HepG2 (cell line): ENCODE data around the gene LYRM4. TPM values are rescaled to one million over a fixed set of nuclear protein-coding genes. Genes with fewer than 3 reads are reported as not detected.
A peak's percentile ranks its signal among the peaks of the same experiment; 100 is the strongest.

Experiments used
- ATAC-seq: fragments of 200-7000 bp; cut with Tn5 transposase; 3 replicates; pipeline ENCODE4 v1.9.1; 2020; ENCODE audit warnings: mild to moderate bottlenecking, moderate library complexity
- BruUV-seq: library from RNA; stranded (reverse); fragments of 400-500 nt; replicated peaks from 2 replicates; lab custom pipeline; 2021; lab: Mats Ljungman, UMichigan
- CTCF ChIA-PET: fragments of 300-600 bp; formaldehyde crosslinking; extraction: SDS; loops from one replicate; lab custom pipeline; 2021; ENCODE audit warnings: low total read pairs, inconsistent platforms, low intra/inter-chr PET ratio; lab: Yijun Ruan, JAX
- POLR2A ChIA-PET: fragments of 350-600 bp; sonication (Branson Sonifier 250); formaldehyde crosslinking; loops from one replicate; lab custom pipeline; 2020; ENCODE audit warnings: antibody characterized with exemption, inconsistent platforms; lab: Yijun Ruan, JAX
- DNase-seq: peaks from one replicate; pipeline ENCODE4 v3.0.0-alpha.2; 2015; ENCODE audit warnings: low spot score
- FAIRE-seq: peaks from 3 replicates; lab custom pipeline; 2011; peaks lifted over from hg19 to GRCh38; lab: Jason Lieb, UNC
- H2AFZ ChIP-seq: one replicate; pipeline ENCODE4 v1.6.1; 2011; ENCODE audit warnings: low read length, inconsistent platforms
- H3K27ac ChIP-seq: fragments of 300-600 bp; 3 replicates; pipeline ENCODE4 v1.8.0; 2011; ENCODE audit warnings: mixed run types, mild to moderate bottlenecking, mixed read lengths, low read length, inconsistent platforms; ENCODE audit not compliant: insufficient read depth; ENCODE audit errors: extremely low read length
- H3K27me3 ChIP-seq, 2 experiments: fragments of 200-600 bp in 1 of 2; 2 replicates in 1 of 2; 3 replicates in 1 of 2; pipeline versions ENCODE4 v1.6.0 to v1.8.0; 2011; ENCODE audit warnings: low read length in 2 of 2, mild to moderate bottlenecking in 2 of 2, moderate library complexity in 2 of 2, inconsistent platforms in 1 of 2; ENCODE audit not compliant: insufficient read depth in 2 of 2, control insufficient read depth in 1 of 2
- H3K36me3 ChIP-seq, 2 experiments: fragments of 200-600 bp in 1 of 2; replicated peaks in 1 of 2; 2 replicates in 1 of 2; 3 replicates in 1 of 2; pipeline versions ENCODE4 v1.5.1 to v1.8.0; 2011; ENCODE audit warnings: low read length in 2 of 2, inconsistent platforms in 1 of 2; ENCODE audit not compliant: insufficient read depth in 2 of 2, control insufficient read depth in 1 of 2
- H3K4me1 ChIP-seq: 2 replicates; pipeline ENCODE4 v1.5.1; 2012; ENCODE audit warnings: low read length, inconsistent platforms; ENCODE audit not compliant: insufficient read depth
- H3K4me2 ChIP-seq: 2 replicates; pipeline ENCODE4 v1.6.0; 2011; ENCODE audit warnings: low read depth, low read length, inconsistent platforms
- H3K4me3 ChIP-seq, 3 experiments: fragments of 200-600 bp in 1 of 3; sonication (generic), shearing (Covaris generic) in 1 of 3; replicated peaks in 1 of 3; 2 replicates each; pipeline ENCODE4 v1.5.1; 2011 to 2016; ENCODE audit warnings: low read length in 3 of 3, inconsistent platforms in 2 of 3, low read depth in 2 of 3, mild to moderate bottlenecking in 2 of 3, control low read depth in 1 of 3, mixed read lengths in 1 of 3; ENCODE audit not compliant: insufficient read depth in 1 of 3
- H3K79me2 ChIP-seq: one replicate; pipeline ENCODE4 v1.6.1; 2011; ENCODE audit warnings: low read length, inconsistent platforms; ENCODE audit not compliant: insufficient read depth
- H3K9ac ChIP-seq: 2 replicates; pipeline ENCODE4 v1.6.0; 2011; ENCODE audit warnings: mild to moderate bottlenecking, low read depth, low read length, inconsistent platforms; ENCODE audit not compliant: insufficient read depth
- H3K9me3 ChIP-seq: 2 replicates; pipeline ENCODE4 v1.5.1; 2012; ENCODE audit warnings: mild to moderate bottlenecking, low read length
- H4K20me1 ChIP-seq: 2 replicates; pipeline ENCODE4 v1.6.0; 2011; ENCODE audit warnings: inconsistent platforms, mild to moderate bottlenecking, low read length, moderate library complexity; ENCODE audit not compliant: insufficient read depth
- CTCF ChIP-seq: sonication (generic); formaldehyde crosslinking; IDR thresholded peaks from 2 replicates; pipeline ENCODE4 v1.5.0; 2020; ENCODE audit warnings: mild to moderate bottlenecking, missing genetic modification reagents, moderate library complexity
- GATAD2A ChIP-seq: IDR thresholded peaks from 2 replicates; pipeline ENCODE4 v1.6.1; 2016
- KDM4B ChIP-seq: sonication (generic); formaldehyde crosslinking; IDR thresholded peaks from 2 replicates; pipeline ENCODE4 v1.4.0; 2020; ENCODE audit warnings: missing genetic modification reagents
- MXD3 ChIP-seq: IDR thresholded peaks from 2 replicates; pipeline ENCODE4 v1.6.1; 2016; ENCODE audit warnings: mild to moderate bottlenecking, missing biosample characterization, missing genetic modification reagents
- NFATC3 ChIP-seq: sonication (generic); formaldehyde crosslinking; IDR thresholded peaks from 2 replicates; pipeline ENCODE4 v1.5.1; 2020; ENCODE audit warnings: mild to moderate bottlenecking, missing genetic modification reagents
- NFKBIZ ChIP-seq: IDR thresholded peaks from 2 replicates; pipeline ENCODE4 v1.6.1; 2018; ENCODE audit warnings: missing genetic modification reagents, missing compliant biosample characterization
- PBX2 ChIP-seq: IDR thresholded peaks from 2 replicates; pipeline ENCODE4 v1.6.1; 2016; ENCODE audit warnings: control low read depth
- PRMT3 ChIP-seq: sonication (generic); formaldehyde crosslinking; IDR thresholded peaks from 2 replicates; pipeline ENCODE4 v1.8.1; 2022; ENCODE audit warnings: low read depth, mild to moderate bottlenecking, moderate library complexity, missing genetic modification reagents, borderline replicate concordance
- SAFB2 ChIP-seq: sonication (generic); formaldehyde crosslinking; IDR thresholded peaks from 2 replicates; pipeline ENCODE4 v1.5.1; 2020; ENCODE audit warnings: missing genetic modification reagents, low read depth, mild to moderate bottlenecking, borderline replicate concordance
- STAG1 ChIP-seq: sonication (generic); formaldehyde crosslinking; IDR thresholded peaks from 2 replicates; pipeline ENCODE4 v1.4.0; 2020; ENCODE audit warnings: missing genetic modification reagents
- TRAFD1 ChIP-seq: sonication (generic); formaldehyde crosslinking; IDR thresholded peaks from 2 replicates; pipeline ENCODE4 v1.5.1; 2020; ENCODE audit warnings: missing genetic modification reagents, mild to moderate bottlenecking, borderline replicate concordance
- ZNF337 ChIP-seq: sonication (generic); formaldehyde crosslinking; IDR thresholded peaks from 2 replicates; pipeline ENCODE4 v1.5.1; 2020; ENCODE audit warnings: missing genetic modification reagents, low read depth, mild to moderate bottlenecking, borderline replicate concordance
- ZNF567 ChIP-seq: sonication (generic); formaldehyde crosslinking; IDR thresholded peaks from 2 replicates; pipeline ENCODE4 v1.8.1; 2023; ENCODE audit warnings: mild to moderate bottlenecking, missing genetic modification reagents, borderline replicate concordance
- ZNF891 ChIP-seq: sonication (generic); formaldehyde crosslinking; IDR thresholded peaks from 2 replicates; pipeline ENCODE4 v1.5.0; 2020; ENCODE audit warnings: mild to moderate bottlenecking, missing genetic modification reagents
- ZZZ3 ChIP-seq: sonication (generic); formaldehyde crosslinking; IDR thresholded peaks from 2 replicates; pipeline ENCODE4 v1.4.0; 2020; ENCODE audit warnings: missing genetic modification reagents, mild to moderate bottlenecking, borderline replicate concordance
- WGBS: methylation state at CpG from one replicate; pipeline ENCODE4 v1.1.6; 2017; ENCODE audit warnings: low lambda C conversion rate; 5-methylcytosine and 5-hydroxymethylcytosine counted together
- in situ Hi-C: cut with HindIII; loops from 2 replicates; pipeline ENCODE4 v1.10.0; 2017; ENCODE audit warnings: low pct_unique_long_range_greater_than_20kb; ENCODE audit not compliant: extremely low pct_ligation_motif_present
- intact Hi-C: fragments of 100-400 bp; cut with micrococcal nuclease; formaldehyde crosslinking; loops from one replicate; pipeline ENCODE4 v1.10.0; 2022; ENCODE audit not compliant: unreplicated experiment
- polyA plus RNA-seq, 8 experiments: library from polyadenylated mRNA; depleted of rRNA in 3 of 8; stranded (reverse) in 7 of 8; unstranded in 1 of 8; fragments of >200 nt; fragmentation: Illumina TruSeq in 4 of 8; extraction: Trizol in 4 of 8; gene quantifications; 2 replicates each; pipeline versions ENCODE4 v1.2.1 to v1.2.3, GENCODE V29; 2011 to 2016; ENCODE audit warnings: low read depth in 4 of 8, missing spikeins in 1 of 8, mixed read lengths in 1 of 8; ENCODE audit not compliant: insufficient read depth in 1 of 8
- total RNA-seq, 5 experiments: library from RNA; depleted of rRNA; stranded (reverse); fragments of >200 nt; fragmentation: Illumina TruSeq; extraction: Trizol; gene quantifications; 2 replicates each; pipeline ENCODE4 v1.2.3, GENCODE V29; 2016; ENCODE audit warnings: low read depth in 1 of 5

The LYRM4 gene
- total and polyA plus RNA-seq, 2 of the 13 experiments (the other 11 are each of a cell fraction or from before 2014, with no cell fraction given), result 64.6 to 67.5 TPM

GRCh38 chr6:5275497-5275896, 14.7 kb upstream of the LYRM4 start:
- BruUV-seq, result no TSS peak
- TF ChIP-seq STAG1 (CRISPR knock-in tag) (peak; percentile 42), CTCF (CRISPR knock-in tag) (peak; percentile 33), TRAFD1 (CRISPR knock-in tag) (no peak)
- no peak overlapping the region for H3K4me2 ChIP-seq
- DNase-seq, result no peak
- ChIA-PET POLR2A (no interaction called here), CTCF (no interaction called here)
- H3K36me3 ChIP-seq, result no peaks in the 10 kb centered on the region
- no peak for ATAC-seq
- peaks cover 10% of the 10 kb centered on the region for H3K79me2 ChIP-seq
- in situ Hi-C loops, result no loop called here
- H2AFZ ChIP-seq, result no peak overlapping the region
- H3K27ac ChIP-seq, result no peak overlapping the region
- intact Hi-C loops, result no loop called here
- no peaks in the 10 kb centered on the region for H3K27me3 ChIP-seq
- 97% methylated on average over 2 of the region's 2 CpGs for WGBS
- no peaks in the 10 kb centered on the region for H3K9me3 ChIP-seq
- H3K4me3 ChIP-seq, result no peak overlapping the region
- H3K4me1 ChIP-seq, result no peaks in the 10 kb centered on the region
- H3K9ac ChIP-seq, result no peak overlapping the region
- H4K20me1 ChIP-seq, result no peaks in the 10 kb centered on the region
- no peak for FAIRE-seq

- DNase-seq (no peak), ATAC-seq (no peak), FAIRE-seq (no peak)
- ChIA-PET CTCF (no interaction called here), POLR2A (no interaction called here)
- intact Hi-C loops, result no loop called here
- Histone ChIP-seq H3K27me3 (no peaks in the 10 kb centered on the region), H3K4me1 (no peaks in the 10 kb centered on the region), H4K20me1 (no peaks in the 10 kb centered on the region), H3K4me3 (no peak overlapping the region), H3K79me2 (peaks cover 16% of the 10 kb centered on the region), H3K4me2 (no peak overlapping the region), H3K9me3 (no peaks in the 10 kb centered on the region), H3K9ac (no peak overlapping the region), H3K36me3 (no peaks in the 10 kb centered on the region), H3K27ac (no peak overlapping the region), H2AFZ (no peak overlapping the region)
- in situ Hi-C loops, result no loop called here
- no TSS peak for BruUV-seq
- 95% methylated on average over 3 of the region's 3 CpGs for WGBS
- no peak for TF ChIP-seq ZNF891
- no peak for TF ChIP-seq ZZZ3 (CRISPR knock-in tag)
- no peak for TF ChIP-seq GATAD2A (CRISPR knock-in tag)
- TF ChIP-seq ZNF337, result no peak
- TF ChIP-seq PBX2, result no peak
- TF ChIP-seq KDM4B (CRISPR knock-in tag), result no peak
- no peak for TF ChIP-seq NFKBIZ (CRISPR knock-in tag)
- TF ChIP-seq PRMT3 (CRISPR knock-in tag), result no peak
- TF ChIP-seq NFATC3, result no peak
- TF ChIP-seq SAFB2 (CRISPR knock-in tag), result no peak
- TF ChIP-seq MXD3 (CRISPR knock-in tag), result no peak
- TF ChIP-seq ZNF567 (CRISPR knock-in tag), result no peak
Measured at GRCh38 chr6:5274231-5274630, 13.5 kb upstream of the LYRM4 start.
